ENCODE measurements around the gene CDS2. TPM values are rescaled to one million over a fixed set of nuclear protein-coding genes. Genes with fewer than 3 reads are reported as not detected.

The CDS2 gene
- total RNA-seq, 1 experiment from 2014 or later, result 67.4 TPM

- ChIA-PET POLR2A (ENCODE audit: low non-redundant PET) (no interaction called here), CTCF (interaction anchor here (1.7 kb wide), 1 partner anchor 58 kb away, joined by 3 read pairs; the partner anchor contains the start of gene CDS2)
- DNase-seq (ENCODE audit: low spot score), result no peak
- H3K27me3 ChIP-seq (replicated peaks; ENCODE audit: insufficient read depth, low read depth, low read length, poor library complexity), result no peaks in the 10 kb centered on the region
- no peak overlapping the region for H3K4me3 ChIP-seq (ENCODE audit: low read depth, low read length, poor library complexity, severe bottlenecking)
- no peaks in the 10 kb centered on the region for H3K4me1 ChIP-seq (ENCODE audit: insufficient read depth, low read length, poor library complexity, severe bottlenecking)
- TF ChIP-seq EZH2 (IDR thresholded peaks at IDR 0.05; ENCODE audit: borderline replicate concordance, low read depth, low read length, poor library complexity, severe bottlenecking) (no peak), CTCF (conservative IDR thresholded peaks at IDR 0.05; ENCODE audit: low read depth, low read length) (no peak)
- no peaks in the 10 kb centered on the region for H3K9me3 ChIP-seq (ENCODE audit: low read depth, low read length, poor library complexity, severe bottlenecking)
- peaks cover 60% of the 10 kb centered on the region for H3K36me3 ChIP-seq (ENCODE audit: insufficient read depth, low read length, poor library complexity, severe bottlenecking)
- no peak overlapping the region for H3K27ac ChIP-seq (ENCODE audit: low read depth, low read length, poor library complexity, severe bottlenecking)
- intact Hi-C loops (cut with micrococcal nuclease; ENCODE audit: unreplicated experiment), result no loop called here
- no TSS peak for BruUV-seq (replicated peaks)
Observed at GRCh38 chr20:5184684-5185083, 57.9 kb downstream of the CDS2 start.

- Histone ChIP-seq H3K36me3 (ENCODE audit: insufficient read depth, low read length, poor library complexity, severe bottlenecking) (peaks cover 76% of the 10 kb centered on the region), H3K9me3 (ENCODE audit: low read depth, low read length, poor library complexity, severe bottlenecking) (no peaks in the 10 kb centered on the region), H3K4me1 (ENCODE audit: insufficient read depth, low read length, poor library complexity, severe bottlenecking) (no peaks in the 10 kb centered on the region), H3K27me3 (replicated peaks; ENCODE audit: insufficient read depth, low read depth, low read length, poor library complexity) (no peaks in the 10 kb centered on the region), H3K4me3 (ENCODE audit: low read depth, low read length, poor library complexity, severe bottlenecking) (no peak overlapping the region), H3K27ac (ENCODE audit: low read depth, low read length, poor library complexity, severe bottlenecking) (no peak overlapping the region)
- intact Hi-C loops (cut with micrococcal nuclease; ENCODE audit: unreplicated experiment), result no loop called here
- DNase-seq (ENCODE audit: low spot score), result no peak
- BruUV-seq (replicated peaks), result no TSS peak
- CTCF ChIA-PET, result no interaction called here
- no peak for TF ChIP-seq CTCF (conservative IDR thresholded peaks at IDR 0.05; ENCODE audit: low read depth, low read length)
- no peak for TF ChIP-seq EZH2 (IDR thresholded peaks at IDR 0.05; ENCODE audit: borderline replicate concordance, low read depth, low read length, poor library complexity, severe bottlenecking)
- POLR2A ChIA-PET (ENCODE audit: low non-redundant PET), result no interaction called here
Observed at GRCh38 chr20:5187122-5187521, 60.3 kb downstream of the CDS2 start.

- Histone ChIP-seq H3K36me3 (ENCODE audit: insufficient read depth, low read length, poor library complexity, severe bottlenecking) (peaks cover 67% of the 10 kb centered on the region), H3K9me3 (ENCODE audit: low read depth, low read length, poor library complexity, severe bottlenecking) (no peaks in the 10 kb centered on the region), H3K4me1 (ENCODE audit: insufficient read depth, low read length, poor library complexity, severe bottlenecking) (no peaks in the 10 kb centered on the region), H3K27me3 (replicated peaks; ENCODE audit: insufficient read depth, low read depth, low read length, poor library complexity) (no peaks in the 10 kb centered on the region), H3K27ac (ENCODE audit: low read depth, low read length, poor library complexity, severe bottlenecking) (no peak overlapping the region), H3K4me3 (ENCODE audit: low read depth, low read length, poor library complexity, severe bottlenecking) (no peak overlapping the region)
- ChIA-PET POLR2A (ENCODE audit: low non-redundant PET) (no interaction called here), CTCF (interaction anchor here (1.1 kb wide), 1 partner anchor 62 kb away, joined by 5 read pairs; the partner anchor contains the start of gene CDS2)
- TF ChIP-seq EZH2 (IDR thresholded peaks at IDR 0.05; ENCODE audit: borderline replicate concordance, low read depth, low read length, poor library complexity, severe bottlenecking), result no peak
- TF ChIP-seq CTCF (conservative IDR thresholded peaks at IDR 0.05; ENCODE audit: low read depth, low read length), result no peak
- intact Hi-C loops (cut with micrococcal nuclease; ENCODE audit: unreplicated experiment), result no loop called here
- DNase-seq (ENCODE audit: low spot score), result no peak
- no TSS peak for BruUV-seq (replicated peaks)
Observed at GRCh38 chr20:5188736-5189135, 61.9 kb downstream of the CDS2 start.
